HEK293 (cell line): Measurements from ENCODE around the gene NCAPG2.

Source experiments
- CTCF ChIA-PET: fragments of 350-600 bp; formaldehyde crosslinking; extraction: SDS; loops from one replicate; lab custom pipeline; 2021; ENCODE audit warnings: antibody characterized with exemption; lab: Yijun Ruan, JAX
- POLR2A ChIA-PET: fragments of 300-600 bp; formaldehyde crosslinking; extraction: SDS; loops from one replicate; lab custom pipeline; 2020; ENCODE audit warnings: antibody characterized with exemption, inconsistent platforms; lab: Yijun Ruan, JAX
- H3K27ac ChIP-seq: fragments of 200-500 bp; sonication (Bioruptor generic); 2 replicates; pipeline ENCODE4 v1.5.1; 2014; ENCODE audit warnings: low read depth, low read length, control low read depth, inconsistent platforms; ENCODE audit errors: extremely low read depth
- H3K36me3 ChIP-seq, 2 experiments: fragments of 200-500 bp in 1 of 2; sonication (Bioruptor generic) in 1 of 2; 1 replicate in 1 of 2; 2 replicates in 1 of 2; pipeline ENCODE4 v1.5.1; 2014 to 2017; ENCODE audit warnings: inconsistent platforms in 2 of 2, low read length in 2 of 2; ENCODE audit not compliant: control insufficient read depth in 2 of 2, insufficient read depth in 1 of 2
- H3K4me1 ChIP-seq: fragments of 200-500 bp; sonication (Bioruptor generic); 2 replicates; pipeline ENCODE4 v1.5.1; 2014; ENCODE audit warnings: mild to moderate bottlenecking, low read length, inconsistent platforms; ENCODE audit not compliant: control insufficient read depth, insufficient read depth
- H3K4me3 ChIP-seq: 2 replicates; pipeline ENCODE4 v1.5.1; 2011; ENCODE audit warnings: low read depth, mild to moderate bottlenecking, control low read depth, low read length, moderate library complexity
- H3K9me3 ChIP-seq: fragments of 200-500 bp; sonication (Bioruptor generic); 2 replicates; pipeline ENCODE4 v1.5.1; 2014; ENCODE audit warnings: low read depth, low read length, inconsistent platforms; ENCODE audit not compliant: control insufficient read depth, insufficient read depth
- HOXA7 ChIP-seq: sonication (generic); formaldehyde crosslinking; IDR thresholded peaks from 2 replicates; pipeline ENCODE4 v1.8.1; 2022; ENCODE audit warnings: missing genetic modification reagents, borderline replicate concordance
- KLF17 ChIP-seq: fragments of 450-650 bp; formaldehyde crosslinking; IDR thresholded peaks from 2 replicates; pipeline ENCODE4 v1.5.1; 2016; ENCODE audit warnings: missing biosample characterization, missing genetic modification characterization
- KLF9 ChIP-seq: fragments of 450-650 bp; formaldehyde crosslinking; IDR thresholded peaks from 2 replicates; pipeline ENCODE4 v1.5.1; 2016; ENCODE audit warnings: missing biosample characterization, missing genetic modification characterization, low read depth
- MZF1 ChIP-seq: fragments of 450-650 bp; formaldehyde crosslinking; IDR thresholded peaks from 2 replicates; pipeline ENCODE4 v1.5.1; 2017; ENCODE audit warnings: missing biosample characterization, missing genetic modification characterization, borderline replicate concordance
- PBX3 ChIP-seq: sonication (generic); formaldehyde crosslinking; IDR thresholded peaks from 2 replicates; pipeline ENCODE4 v1.8.1; 2022; ENCODE audit warnings: mild to moderate bottlenecking, moderate library complexity, missing genetic modification reagents
- PRDM2 ChIP-seq: fragments of 450-650 bp; formaldehyde crosslinking; IDR thresholded peaks from 2 replicates; pipeline ENCODE4 v1.5.1; 2016; ENCODE audit warnings: missing biosample characterization, missing genetic modification characterization, borderline replicate concordance
- ZNF121 ChIP-seq: fragments of 450-650 bp; formaldehyde crosslinking; IDR thresholded peaks from 2 replicates; pipeline ENCODE4 v1.5.1; 2016; ENCODE audit warnings: missing biosample characterization, missing genetic modification characterization
- ZNF560 ChIP-seq: fragments of 450-650 bp; formaldehyde crosslinking; IDR thresholded peaks from 2 replicates; pipeline ENCODE4 v1.5.1; 2017; ENCODE audit warnings: missing biosample characterization, missing genetic modification characterization, borderline replicate concordance
- ZNF596 ChIP-seq: fragments of 450-650 bp; IDR thresholded peaks from 2 replicates; pipeline ENCODE4 v1.5.0; 2018; ENCODE audit warnings: missing biosample characterization, mild to moderate bottlenecking, missing genetic modification characterization, moderate library complexity
- ZNF654 ChIP-seq: fragments of 450-650 bp; formaldehyde crosslinking; IDR thresholded peaks from 2 replicates; pipeline ENCODE4 v1.5.1; 2016; ENCODE audit warnings: low read depth, missing biosample characterization, missing genetic modification characterization

NCAPG2 gene

DNA sequence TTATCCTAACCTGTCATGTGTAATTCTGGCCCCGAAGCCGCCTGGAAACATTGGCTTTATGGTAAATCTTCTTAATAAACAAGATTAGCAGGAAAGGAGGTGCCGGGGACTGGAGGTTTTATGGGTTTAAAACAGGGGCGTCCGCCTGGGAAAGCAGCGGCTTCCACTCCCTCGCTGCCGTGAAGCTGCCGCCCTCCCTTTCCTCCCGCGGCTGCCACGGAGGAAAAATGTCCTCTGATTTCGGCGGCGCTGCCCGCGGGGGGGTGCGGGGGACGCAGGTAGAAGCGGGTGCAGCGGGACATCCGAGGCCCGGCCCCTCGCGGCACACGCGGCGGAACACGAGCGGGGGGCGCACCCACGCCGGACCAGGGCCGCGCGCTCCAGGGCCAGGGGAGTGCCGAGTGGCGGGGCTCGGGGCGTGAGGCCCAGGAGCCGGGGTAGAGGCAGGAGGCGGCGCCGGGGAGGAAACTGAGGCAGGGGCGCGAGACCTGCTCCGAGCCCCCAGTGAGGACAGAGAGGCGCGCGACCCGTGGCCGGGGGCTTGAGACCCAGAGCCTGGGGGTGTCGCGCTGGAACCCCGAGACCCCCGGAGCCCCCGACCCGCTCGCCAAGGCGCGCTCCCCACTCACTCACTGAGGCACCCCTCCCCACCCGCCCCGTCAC lies 118.0 kb downstream of the NCAPG2 start (continued):
- TF ChIP-seq PRDM2: no peak

DNA sequence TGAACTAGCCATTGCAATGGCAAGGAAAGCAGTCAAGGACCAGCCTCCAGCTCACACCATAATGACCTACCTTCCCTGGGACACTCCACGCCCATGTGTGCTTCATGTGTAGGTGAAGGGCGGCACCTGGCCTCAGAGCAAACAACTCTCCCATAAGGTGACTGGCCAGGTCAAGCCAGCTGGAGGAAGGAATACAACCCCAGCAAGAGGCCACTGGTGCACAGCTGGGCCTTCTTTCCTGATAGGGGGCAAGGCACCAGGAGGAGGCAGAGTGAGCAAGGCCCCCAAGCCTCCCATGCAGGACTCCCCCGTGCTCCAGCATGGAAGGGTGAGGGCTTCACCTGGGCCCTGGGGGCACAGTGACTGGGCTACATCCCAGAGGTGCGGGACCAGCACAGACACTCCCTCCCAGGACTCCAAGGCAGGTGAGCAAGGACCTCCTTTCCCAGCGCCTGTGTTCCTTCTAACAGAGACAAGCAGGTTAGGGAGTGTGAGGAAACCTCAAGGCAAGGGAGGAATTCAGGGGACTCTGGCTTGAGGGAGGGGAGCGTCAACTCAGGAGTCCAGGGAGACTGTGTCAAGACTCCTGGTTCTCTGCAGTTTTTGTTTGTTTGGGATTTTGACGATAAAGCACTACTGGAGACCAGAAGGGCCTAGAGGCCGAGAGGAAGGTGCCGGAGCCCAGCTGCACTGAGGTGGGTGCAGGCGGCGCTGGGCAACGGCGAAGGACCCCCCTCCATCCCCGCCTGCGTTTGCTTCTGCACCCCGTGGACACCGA lies 118.7 kb downstream of the NCAPG2 start:
- no peaks in the 10 kb centered on the region for H3K9me3 ChIP-seq
- TF ChIP-seq MZF1 (tag by site-specific recombination): no peak
- TF ChIP-seq ZNF654 (tag by site-specific recombination): no peak
- TF ChIP-seq ZNF121 (tag by site-specific recombination): no peak
- no peak for TF ChIP-seq KLF17 (tag by site-specific recombination)
- TF ChIP-seq HOXA7 (CRISPR knock-in tag): no peak
- no peak for TF ChIP-seq PBX3 (CRISPR knock-in tag)
- TF ChIP-seq ZNF560 (tag by site-specific recombination): no peak
- TF ChIP-seq ZNF596: no peak
- H3K4me3 ChIP-seq: no peak overlapping the region
- no peak overlapping the region for H3K27ac ChIP-seq
- H3K36me3 ChIP-seq: no peaks in the 10 kb centered on the region
- POLR2A ChIA-PET: no interaction called here
- CTCF ChIA-PET: interaction anchor here (0.6 kb wide), 1 partner anchor 441 kb away, joined by 3 read pairs; no protein-coding TSS in a partner anchor
- no peaks in the 10 kb centered on the region for H3K4me1 ChIP-seq

DNA sequence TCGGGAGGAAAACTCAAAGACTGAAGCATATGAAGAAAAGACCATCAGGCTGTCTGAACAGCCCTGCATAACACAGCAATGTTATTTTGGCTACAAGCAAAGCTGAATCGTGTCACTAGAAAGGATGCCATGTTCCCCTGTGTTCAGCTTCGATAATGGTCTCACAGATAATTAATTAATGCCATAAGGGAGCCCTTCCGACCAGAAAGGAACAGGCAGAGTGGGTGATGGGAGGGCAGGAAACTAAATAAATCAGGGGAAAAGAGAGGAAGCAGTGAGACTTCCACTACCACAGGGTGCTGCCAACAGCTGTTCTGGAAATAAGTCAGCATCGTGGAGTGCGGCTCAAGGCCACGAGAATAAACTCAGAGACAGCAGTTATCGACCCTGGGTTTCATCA lies 120.2 kb downstream of the NCAPG2 start:
- CTCF ChIA-PET: no interaction called here
- no peak overlapping the region for H3K4me3 ChIP-seq
- H3K4me1 ChIP-seq: no peaks in the 10 kb centered on the region
- TF ChIP-seq KLF9 (tag by site-specific recombination): no peak
- H3K27ac ChIP-seq: no peak overlapping the region
- H3K9me3 ChIP-seq: 0 out of 2 replicates have a peak, but pooled peaks cover 2% of the 10 kb centered on the region
- no peaks in the 10 kb centered on the region for H3K36me3 ChIP-seq
- POLR2A ChIA-PET: no interaction called here
